HG02642 (cell line): ENCODE results near the gene NCDN.

Experiments
- ATAC-seq: cut with Tn5 transposase; IDR thresholded peaks from one replicate; pipeline ENCODE4 v1.9.1; 2021; ENCODE audit warnings: mild to moderate bottlenecking; ENCODE audit not compliant: unreplicated experiment, poor library complexity

Gene NCDN

GRCh38 chr1:35554266-35555211 lies 3.1 kb upstream of the NCDN start:
- no peak for ATAC-seq

- ATAC-seq, result no peak
These were observed 2.4 kb upstream of the NCDN start for GRCh38 chr1:35555212-35555584.

GRCh38 chr1:35555601-35556477 lies 1.8 kb upstream of the NCDN start:
- no peak for ATAC-seq

- ATAC-seq, result no peak
These were observed 998 bp upstream of the NCDN start for GRCh38 chr1:35556484-35557117.

- peak; percentile 83 for ATAC-seq
These were observed 435 bp upstream of the NCDN start, which contains the start of gene KIAA0319L for GRCh38 chr1:35557118-35557610. Gene KIAA0319L (minus strand): TSS chr1:35557403. CDS start chr1:35554491, 2,912 bp downstream.

- ATAC-seq, result no peak
These were observed 1.0 kb downstream of the NCDN start for GRCh38 chr1:35558374-35559316.

GRCh38 chr1:35559317-35559944 lies 1.8 kb downstream of the NCDN start:
- ATAC-seq, result no peak

GRCh38 chr1:35560256-35561225 lies 2.9 kb downstream of the NCDN start:
- no peak for ATAC-seq

- no peak for ATAC-seq
These were observed 3.8 kb downstream of the NCDN start for GRCh38 chr1:35561297-35561971.

GRCh38 chr1:35561972-35562680 lies 4.5 kb downstream of the NCDN start:
- ATAC-seq, result no peak

- ATAC-seq, result no peak
These were observed 5.6 kb downstream of the NCDN start for GRCh38 chr1:35563166-35563565.

- ATAC-seq, result peak; percentile 46
These were observed 6.7 kb downstream of the NCDN start for GRCh38 chr1:35564037-35564883.

- no peak for ATAC-seq
These were observed 7.5 kb downstream of the NCDN start for GRCh38 chr1:35564884-35565741.

GRCh38 chr1:35565742-35566133 lies 8.1 kb downstream of the NCDN start:
- ATAC-seq, result no peak
